Stimulated activated CD8-positive, alpha-beta memory T cell treated with anti-CD3 and anti-CD28 coated beads, Interleukin-7, amount 100 ng/mL, for 24 hours (primary cell): ENCODE results near the gene BCL2L12.
"Not testable (repeated sequence)": the region's sequence is repeated elsewhere in the genome, so short reads cannot be mapped to it uniquely, and the experiment has no call there.

Experiments used
- DNase-seq: peaks from one replicate; pipeline ENCODE4 v3.0.0-alpha.2; 2020; ENCODE audit warnings: low read depth

BCL2L12 gene

GRCh38 chr19:49713236-49713845, 47.6 kb downstream of the BCL2L12 start:
- DNase-seq, result no peak

- no peak for DNase-seq
These were observed 50.4 kb downstream of the BCL2L12 start for GRCh38 chr19:49716154-49716553.

GRCh38 chr19:49718511-49718910, 52.8 kb downstream of the BCL2L12 start:
- DNase-seq, result no peak

GRCh38 chr19:49718991-49719390, 53.3 kb downstream of the BCL2L12 start:
- no peak for DNase-seq

GRCh38 chr19:49719420-49719819, 53.7 kb downstream of the BCL2L12 start:
- not testable (repeated sequence) for DNase-seq
